ENCODE data around the gene SLC25A34.

SLC25A34 gene

GRCh38 chr1:15751717-15752116, 15.7 kb downstream of the SLC25A34 start:
- no peak overlapping the region for H3K4me3 ChIP-seq (ENCODE audit: low read depth, low read length)
- TF ChIP-seq CTCF (IDR thresholded peaks at IDR 0.05; ENCODE audit: borderline replicate concordance, insufficient read depth, low read depth, low read length): no peak

GRCh38 chr1:15753776-15754175, 17.7 kb downstream of the SLC25A34 start:
- no peak overlapping the region for H3K4me3 ChIP-seq (ENCODE audit: low read depth, low read length)
- no peak for TF ChIP-seq CTCF (IDR thresholded peaks at IDR 0.05; ENCODE audit: borderline replicate concordance, insufficient read depth, low read depth, low read length)

GRCh38 chr1:15755021-15755645, 19.1 kb downstream of the SLC25A34 start:
- TF ChIP-seq CTCF (IDR thresholded peaks at IDR 0.05; ENCODE audit: borderline replicate concordance, insufficient read depth, low read depth, low read length): no peak
- no peak overlapping the region for H3K4me3 ChIP-seq (ENCODE audit: low read depth, low read length)

- no peak for TF ChIP-seq CTCF (IDR thresholded peaks at IDR 0.05; ENCODE audit: borderline replicate concordance, insufficient read depth, low read depth, low read length)
- H3K4me3 ChIP-seq (ENCODE audit: low read depth, low read length): no peak overlapping the region
Observed at GRCh38 chr1:15755646-15756040, 19.6 kb downstream of the SLC25A34 start.

- TF ChIP-seq CTCF (IDR thresholded peaks at IDR 0.05; ENCODE audit: borderline replicate concordance, insufficient read depth, low read depth, low read length): no peak
- no peak overlapping the region for H3K4me3 ChIP-seq (ENCODE audit: low read depth, low read length)
Observed at GRCh38 chr1:15756143-15757015, 20.3 kb downstream of the SLC25A34 start.

GRCh38 chr1:15757016-15757543, 21.0 kb downstream of the SLC25A34 start:
- TF ChIP-seq CTCF (IDR thresholded peaks at IDR 0.05; ENCODE audit: borderline replicate concordance, insufficient read depth, low read depth, low read length): no peak
- no peak overlapping the region for H3K4me3 ChIP-seq (ENCODE audit: low read depth, low read length)

Data from GM12875 (cell line).